ENCODE data around the gene SPO11. TPM values are rescaled to one million over a fixed set of nuclear protein-coding genes. Genes with fewer than 3 reads are reported as not detected.

The SPO11 gene
- total RNA-seq, 1 experiment from 2014 or later: not detected

- no TSS peak for BruUV-seq (replicated peaks)
- Histone ChIP-seq H3K9me2 (ENCODE audit: insufficient read depth) (no peaks in the 10 kb centered on the region), H2AFZ (no peak overlapping the region), H3F3A (ENCODE audit: insufficient read depth, low read depth) (no peaks in the 10 kb centered on the region), H3K4me2 (no peak overlapping the region), H4K20me1 (ENCODE audit: insufficient read depth) (no peaks in the 10 kb centered on the region), H3K27me3 (ENCODE audit: insufficient read depth, low read depth) (peaks cover 77% of the 10 kb centered on the region), H3K4me1 (replicated peaks; ENCODE audit: insufficient read depth) (no peaks in the 10 kb centered on the region), H3K36me3 (ENCODE audit: low read depth) (no peaks in the 10 kb centered on the region), H3K4me3 (no peak overlapping the region), H3K79me2 (ENCODE audit: low read depth) (no peaks in the 10 kb centered on the region), H3K27ac (no peak overlapping the region), H3K9me3 (ENCODE audit: insufficient read depth, low read depth) (no peaks in the 10 kb centered on the region)
- intact Hi-C loops (cut with micrococcal nuclease; ENCODE audit: unreplicated experiment): no loop called here
- ChIA-PET POLR2A (ENCODE audit: unreplicated experiment) (no interaction called here), CTCF (no interaction called here)
- DNase-seq: no peak
- no peak for TF ChIP-seq EZH2 (IDR thresholded peaks at IDR 0.05; ENCODE audit: low read depth)
Measured at GRCh38 chr20:57287901-57288300, 41.7 kb upstream of the SPO11 start.

- Histone ChIP-seq H3K4me1 (replicated peaks; ENCODE audit: insufficient read depth) (no peaks in the 10 kb centered on the region), H2AFZ (no peak overlapping the region), H3K36me3 (ENCODE audit: low read depth) (no peaks in the 10 kb centered on the region), H3K79me2 (ENCODE audit: low read depth) (no peaks in the 10 kb centered on the region), H3K4me2 (no peak overlapping the region), H3K27ac (no peak overlapping the region), H3K9me2 (ENCODE audit: insufficient read depth) (no peaks in the 10 kb centered on the region), H3K4me3 (no peak overlapping the region), H4K20me1 (ENCODE audit: insufficient read depth) (no peaks in the 10 kb centered on the region), H3K9me3 (ENCODE audit: insufficient read depth, low read depth) (no peaks in the 10 kb centered on the region), H3F3A (ENCODE audit: insufficient read depth, low read depth) (no peaks in the 10 kb centered on the region), H3K27me3 (ENCODE audit: insufficient read depth, low read depth) (peaks cover 74% of the 10 kb centered on the region)
- no TSS peak for BruUV-seq (replicated peaks)
- TF ChIP-seq EZH2 (IDR thresholded peaks at IDR 0.05; ENCODE audit: low read depth) (no peak), CTCF (conservative IDR thresholded peaks at IDR 0.05) (no peak)
- DNase-seq: no peak
- POLR2A ChIA-PET (ENCODE audit: unreplicated experiment): no interaction called here
- intact Hi-C loops (cut with micrococcal nuclease; ENCODE audit: unreplicated experiment): no loop called here
- CTCF ChIA-PET: no interaction called here
Measured at GRCh38 chr20:57288651-57289277, 40.8 kb upstream of the SPO11 start.

- no peak for TF ChIP-seq EZH2 (IDR thresholded peaks at IDR 0.05; ENCODE audit: low read depth)
- no peak for TF ChIP-seq CTCF (conservative IDR thresholded peaks at IDR 0.05)
- Histone ChIP-seq H3K4me1 (replicated peaks; ENCODE audit: insufficient read depth) (no peaks in the 10 kb centered on the region), H3K27ac (no peak overlapping the region), H4K20me1 (ENCODE audit: insufficient read depth) (no peaks in the 10 kb centered on the region), H3K9me3 (ENCODE audit: insufficient read depth, low read depth) (no peaks in the 10 kb centered on the region), H3F3A (ENCODE audit: insufficient read depth, low read depth) (no peaks in the 10 kb centered on the region), H2AFZ (no peak overlapping the region), H3K4me2 (no peak overlapping the region), H3K9me2 (ENCODE audit: insufficient read depth) (no peaks in the 10 kb centered on the region), H3K79me2 (ENCODE audit: low read depth) (no peaks in the 10 kb centered on the region), H3K36me3 (ENCODE audit: low read depth) (no peaks in the 10 kb centered on the region), H3K4me3 (no peak overlapping the region), H3K27me3 (ENCODE audit: insufficient read depth, low read depth) (peaks cover 74% of the 10 kb centered on the region)
- BruUV-seq (replicated peaks): no TSS peak
- no peak for DNase-seq
- POLR2A ChIA-PET (ENCODE audit: unreplicated experiment): no interaction called here
- CTCF ChIA-PET: no interaction called here
- intact Hi-C loops (cut with micrococcal nuclease; ENCODE audit: unreplicated experiment): no loop called here
Measured at GRCh38 chr20:57289391-57290177, 40.0 kb upstream of the SPO11 start.
